ENCODE measurements around the gene BRD7.

- TF ChIP-seq ZNF398 (tag by site-specific recombination; IDR thresholded peaks at IDR 0.05) (no peak), ZBTB20 (tag by site-specific recombination; IDR thresholded peaks at IDR 0.05) (no peak), YY1 (tag by site-specific recombination; IDR thresholded peaks at IDR 0.05) (no peak), CTCF (tag by site-specific recombination; IDR thresholded peaks at IDR 0.05) (no peak)
Measured at GRCh38 chr16:50351952-50352351, 16.8 kb downstream of the BRD7 start.

Measured in HEK293 (cell line).